Coronary artery (tissue), 2 donors: ENCODE data around the gene SNX8.

ENCODE experiments used
- DNase-seq: peaks from one replicate; pipeline ENCODE4 v3.0.0-alpha.2; 2017; ENCODE audit warnings: low spot score
- H3K27ac ChIP-seq, 2 donors: fragments of 200-600 bp; sonication (generic); one replicate each; pipeline ENCODE4 v1.5.1; 2016 to 2019
- H3K4me3 ChIP-seq: fragments of 200-600 bp; sonication (generic); 2 replicates; pipeline ENCODE4 v1.5.1; 2016; ENCODE audit warnings: mild to moderate bottlenecking, moderate library complexity
- TF ChIP-seq, protein P1 (sequence below): fragments of 200-600 bp; sonication (generic); IDR thresholded peaks from one replicate; pipeline ENCODE4 v1.5.1; 2019; ENCODE audit warnings: antibody characterized with exemption

SNX8 gene

GRCh38 chr7:2261611-2262010 is 52.6 kb downstream of the SNX8 start:
- Histone ChIP-seq H3K27ac (no peak overlapping the region), H3K4me3 (no peak overlapping the region)
- no peak for DNase-seq
- TF ChIP-seq, protein P1, sequence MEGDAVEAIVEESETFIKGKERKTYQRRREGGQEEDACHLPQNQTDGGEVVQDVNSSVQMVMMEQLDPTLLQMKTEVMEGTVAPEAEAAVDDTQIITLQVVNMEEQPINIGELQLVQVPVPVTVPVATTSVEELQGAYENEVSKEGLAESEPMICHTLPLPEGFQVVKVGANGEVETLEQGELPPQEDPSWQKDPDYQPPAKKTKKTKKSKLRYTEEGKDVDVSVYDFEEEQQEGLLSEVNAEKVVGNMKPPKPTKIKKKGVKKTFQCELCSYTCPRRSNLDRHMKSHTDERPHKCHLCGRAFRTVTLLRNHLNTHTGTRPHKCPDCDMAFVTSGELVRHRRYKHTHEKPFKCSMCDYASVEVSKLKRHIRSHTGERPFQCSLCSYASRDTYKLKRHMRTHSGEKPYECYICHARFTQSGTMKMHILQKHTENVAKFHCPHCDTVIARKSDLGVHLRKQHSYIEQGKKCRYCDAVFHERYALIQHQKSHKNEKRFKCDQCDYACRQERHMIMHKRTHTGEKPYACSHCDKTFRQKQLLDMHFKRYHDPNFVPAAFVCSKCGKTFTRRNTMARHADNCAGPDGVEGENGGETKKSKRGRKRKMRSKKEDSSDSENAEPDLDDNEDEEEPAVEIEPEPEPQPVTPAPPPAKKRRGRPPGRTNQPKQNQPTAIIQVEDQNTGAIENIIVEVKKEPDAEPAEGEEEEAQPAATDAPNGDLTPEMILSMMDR: no peak

DNA sequence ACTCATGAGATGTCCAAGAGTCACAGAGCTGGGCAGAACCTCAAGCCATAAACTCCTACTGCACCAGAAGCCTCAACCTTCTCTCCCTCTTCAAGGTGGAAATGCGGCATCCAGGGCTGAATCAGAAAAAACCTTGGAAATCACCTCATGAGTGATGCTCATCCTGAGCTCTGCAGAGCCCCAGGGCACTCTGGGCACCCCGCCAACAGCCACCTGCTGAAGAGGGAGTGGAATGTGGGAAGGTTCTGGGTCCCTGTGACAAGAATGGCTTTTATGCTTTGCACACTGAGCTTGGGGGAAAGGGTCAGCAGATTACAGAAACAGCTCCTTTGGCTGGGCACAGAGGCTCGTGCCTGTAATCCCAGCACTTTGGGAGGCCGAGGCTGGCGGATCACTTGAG is 53.4 kb downstream of the SNX8 start:
- Histone ChIP-seq H3K4me3 (no peak overlapping the region), H3K27ac (no peak overlapping the region)
- no peak for DNase-seq
- TF ChIP-seq, protein P1: no peak

- H3K27ac ChIP-seq: no peak overlapping the region
- TF ChIP-seq, protein P1: no peak
- H3K4me3 ChIP-seq: no peak overlapping the region
- no peak for DNase-seq
Observed at GRCh38 chr7:2259480-2259879, 54.8 kb downstream of the SNX8 start.

- H3K4me3 ChIP-seq: no peak overlapping the region
- no peak for DNase-seq
- TF ChIP-seq, protein P1: no peak
- H3K27ac ChIP-seq: no peak overlapping the region
Observed at GRCh38 chr7:2258661-2259365, 55.4 kb downstream of the SNX8 start.

DNA sequence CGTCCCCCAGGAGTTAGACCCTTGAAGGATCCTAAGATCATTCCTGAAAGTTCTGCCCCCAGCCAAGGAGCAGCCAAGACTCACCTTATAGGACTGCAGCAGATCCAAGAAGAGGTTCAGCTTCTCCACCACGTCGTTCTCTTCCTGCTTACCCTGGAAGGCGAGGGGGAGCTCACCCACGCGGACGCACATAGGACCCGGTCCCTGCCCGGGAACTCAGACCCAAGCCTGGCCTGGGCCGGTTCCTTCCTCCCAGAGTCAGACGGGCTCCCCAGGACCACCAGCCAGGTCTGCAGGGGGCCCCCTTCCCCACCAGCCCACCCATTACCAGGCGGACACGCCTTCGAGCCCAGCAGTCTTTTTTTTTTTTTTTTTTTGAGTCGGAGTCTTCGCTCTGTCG is 56.6 kb downstream of the SNX8 start:
- Histone ChIP-seq H3K4me3 (no peak overlapping the region), H3K27ac (no peak overlapping the region)
- no peak for DNase-seq
- TF ChIP-seq, protein P1: no peak

- TF ChIP-seq, protein P1: no peak
- DNase-seq: no peak
- Histone ChIP-seq H3K4me3 (no peak overlapping the region), H3K27ac (no peak overlapping the region)
Observed at GRCh38 chr7:2257046-2257551, 57.1 kb downstream of the SNX8 start.
